ENCODE data around the gene PRR19. TPM values are rescaled to one million over a fixed set of nuclear protein-coding genes. Genes with fewer than 3 reads are reported as not detected.

Gene PRR19
- total RNA-seq, 1 experiment from 2014 or later = 3.2 TPM

DNA sequence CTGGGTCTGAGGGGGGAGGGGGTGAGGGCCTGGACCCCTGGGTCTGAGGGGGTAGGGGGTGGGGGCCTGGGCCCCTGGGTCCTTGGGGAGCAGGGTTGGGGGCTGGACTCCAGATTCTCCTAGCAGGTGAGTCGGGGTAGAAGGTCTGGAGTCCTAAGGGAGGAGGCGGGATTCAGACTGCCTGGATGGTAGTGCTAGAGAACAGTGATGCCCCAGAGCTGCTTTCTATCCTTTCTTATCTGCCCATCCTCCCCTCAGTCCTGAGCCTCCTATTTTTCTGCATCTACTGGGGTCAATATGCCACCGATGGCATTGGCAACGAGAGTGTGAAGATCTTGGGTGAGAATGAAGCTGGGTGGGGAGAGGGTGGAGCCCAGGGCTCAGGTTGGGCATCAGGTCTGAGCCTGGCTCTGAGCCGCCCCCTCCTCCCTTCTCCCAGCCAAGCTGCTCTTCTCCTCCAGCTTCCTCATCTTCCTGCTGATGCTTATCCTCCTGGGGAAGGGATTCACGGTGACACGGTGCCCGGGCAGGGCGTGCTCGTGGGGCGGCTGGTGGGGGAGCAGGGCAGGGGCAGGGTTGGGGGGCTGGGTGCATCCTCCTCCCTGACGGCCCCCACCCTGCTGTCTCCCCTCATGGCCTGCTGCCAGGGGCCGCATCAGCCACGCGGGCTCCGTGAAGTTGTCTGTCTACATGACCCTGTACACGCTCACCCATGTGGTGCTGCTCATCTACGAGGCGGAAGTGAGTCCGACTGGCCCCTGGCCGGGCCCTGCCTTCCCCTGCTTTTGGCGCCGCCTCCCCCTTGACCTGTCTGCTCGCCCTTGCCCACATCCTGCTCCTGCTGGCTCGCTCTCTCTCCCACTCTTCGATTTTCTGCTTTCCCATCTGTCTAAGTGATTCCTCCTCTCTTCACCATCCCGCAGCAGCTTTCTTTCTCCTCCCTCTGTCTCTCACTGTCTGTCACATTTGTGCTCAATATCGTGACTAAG is 14.6 kb downstream of the PRR19 start:
- H3K36me3 Mint-ChIP-seq (ENCODE audit: insufficient read depth in 1 of 3, low read depth in 3 of 3) = no peaks in the 10 kb centered on the region; a peak in 1 of 7 replicates
- H2BK12ac ChIP-seq (ENCODE audit: insufficient read length, low read depth, low read length) = no peak overlapping the region
- H2BK120ac ChIP-seq (ENCODE audit: low read depth, low read length, poor library complexity, severe bottlenecking) = no peak overlapping the region
- H4K5ac ChIP-seq (ENCODE audit: insufficient read length, low read depth, low read length) = no peak overlapping the region
- H3K9me3 Mint-ChIP-seq = no peaks in the 10 kb centered on the region
- TF ChIP-seq, protein P1, sequence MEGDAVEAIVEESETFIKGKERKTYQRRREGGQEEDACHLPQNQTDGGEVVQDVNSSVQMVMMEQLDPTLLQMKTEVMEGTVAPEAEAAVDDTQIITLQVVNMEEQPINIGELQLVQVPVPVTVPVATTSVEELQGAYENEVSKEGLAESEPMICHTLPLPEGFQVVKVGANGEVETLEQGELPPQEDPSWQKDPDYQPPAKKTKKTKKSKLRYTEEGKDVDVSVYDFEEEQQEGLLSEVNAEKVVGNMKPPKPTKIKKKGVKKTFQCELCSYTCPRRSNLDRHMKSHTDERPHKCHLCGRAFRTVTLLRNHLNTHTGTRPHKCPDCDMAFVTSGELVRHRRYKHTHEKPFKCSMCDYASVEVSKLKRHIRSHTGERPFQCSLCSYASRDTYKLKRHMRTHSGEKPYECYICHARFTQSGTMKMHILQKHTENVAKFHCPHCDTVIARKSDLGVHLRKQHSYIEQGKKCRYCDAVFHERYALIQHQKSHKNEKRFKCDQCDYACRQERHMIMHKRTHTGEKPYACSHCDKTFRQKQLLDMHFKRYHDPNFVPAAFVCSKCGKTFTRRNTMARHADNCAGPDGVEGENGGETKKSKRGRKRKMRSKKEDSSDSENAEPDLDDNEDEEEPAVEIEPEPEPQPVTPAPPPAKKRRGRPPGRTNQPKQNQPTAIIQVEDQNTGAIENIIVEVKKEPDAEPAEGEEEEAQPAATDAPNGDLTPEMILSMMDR (conservative IDR thresholded peaks at IDR 0.05) = no peak
- H3K4me3 Mint-ChIP-seq = no peak overlapping the region
- no CpG with 5 or more reads among the region's 28 CpGs for WGBS (ENCODE audit: extremely low coverage, insufficient read length, low lambda C conversion rate)
- H2BK15ac ChIP-seq (ENCODE audit: low read depth, low read length) = no peak overlapping the region
- H3K4me1 Mint-ChIP-seq = peaks cover 9 to 20% of the 10 kb centered on the region in 2 experiments
- no peak overlapping the region for H3K27ac Mint-ChIP-seq
- H2AK5ac ChIP-seq (ENCODE audit: insufficient read length, low read length) = no peak overlapping the region
- no peak overlapping the region for H3K27ac ChIP-seq (ENCODE audit: insufficient read length, low read depth, low read length)
- H3K79me1 ChIP-seq (ENCODE audit: insufficient read depth, low read depth, low read length, poor library complexity, severe bottlenecking) = no peaks in the 10 kb centered on the region
- H2BK5ac ChIP-seq (ENCODE audit: insufficient read length, low read length) = no peak overlapping the region
- H3K23ac ChIP-seq (ENCODE audit: insufficient read length, low read depth, low read length) = no peak overlapping the region
- H2BK20ac ChIP-seq (ENCODE audit: low read depth, low read length, poor library complexity, severe bottlenecking) = no peak overlapping the region
- peaks cover 3% of the 10 kb centered on the region; the same call in 1 of the 2 replicates for H3K27me3 ChIP-seq (ENCODE audit: insufficient read depth, low read length)
- no peak overlapping the region for H3K18ac ChIP-seq (ENCODE audit: insufficient read length, low read depth, low read length)
- H3K14ac ChIP-seq (ENCODE audit: insufficient read depth, low read length) = no peak overlapping the region
- H3K4me1 ChIP-seq (ENCODE audit: insufficient read depth, low read length) = no peaks in the 10 kb centered on the region
- DNase-seq = no peak
- H3K9me3 ChIP-seq (ENCODE audit: control insufficient read depth, low read depth, low read length) = no peaks in the 10 kb centered on the region
- H3T11ph ChIP-seq (ENCODE audit: low read length) = no peak overlapping the region
- no peak overlapping the region for H3K4me2 ChIP-seq (ENCODE audit: insufficient read depth, insufficient read length, low read length)
- peaks cover 3% of the 10 kb centered on the region for H3K23me2 ChIP-seq (ENCODE audit: insufficient read length, low read depth, low read length, poor library complexity, severe bottlenecking)
- H2AFZ ChIP-seq (ENCODE audit: low read length) = no peak overlapping the region
- no peak overlapping the region for H4K91ac ChIP-seq (ENCODE audit: insufficient read length, low read depth, low read length)
- no peak overlapping the region for H3K56ac ChIP-seq (ENCODE audit: insufficient read length, low read depth, low read length)
- H4K8ac ChIP-seq (replicated peaks; ENCODE audit: insufficient read length, low read depth, low read length) = no peak overlapping the region
- no peaks in the 10 kb centered on the region for H3K79me2 ChIP-seq (ENCODE audit: insufficient read depth, low read length)
- no peaks in the 10 kb centered on the region for H4K20me1 ChIP-seq (ENCODE audit: control insufficient read depth, insufficient read depth, insufficient read length)
- H3K9ac ChIP-seq (ENCODE audit: extremely low read depth, insufficient read length, low read length) = no peak overlapping the region
- peaks cover 67% of the 10 kb centered on the region for H3K27me3 Mint-ChIP-seq (ENCODE audit: low read depth)
- H3K4ac ChIP-seq (ENCODE audit: low read depth, low read length) = no peak overlapping the region
